ENCODE data around the gene CNDP2.

Gene CNDP2

GRCh38 chr18:74495581-74496507 is at the start of gene CNDP2:
Gene CNDP2, plus strand, starts transcription at chr18:74496363. Its CDS starts 3,611 bp downstream, at chr18:74499974.
- peak; percentile 97 to 98 for DNase-seq

- DNase-seq = no peak
Measured at GRCh38 chr18:74446631-74447403, 49.3 kb upstream of the CNDP2 start.

- DNase-seq = no peak
Measured at GRCh38 chr18:74447404-74448152, 48.6 kb upstream of the CNDP2 start.

GRCh38 chr18:74450626-74451025 is 45.5 kb upstream of the CNDP2 start:
- no peak for DNase-seq

- DNase-seq = no peak
Measured at GRCh38 chr18:74451148-74451547, 45.0 kb upstream of the CNDP2 start.

- DNase-seq = no peak
Measured at GRCh38 chr18:74453016-74453566, 43.1 kb upstream of the CNDP2 start.

GRCh38 chr18:74453642-74454198 is 42.4 kb upstream of the CNDP2 start:
- no peak for DNase-seq

- no peak for DNase-seq
Measured at GRCh38 chr18:74454279-74454751, 41.8 kb upstream of the CNDP2 start.

GRCh38 chr18:74455386-74455785 is 40.8 kb upstream of the CNDP2 start:
- no peak for DNase-seq

GRCh38 chr18:74456017-74456348 is 40.2 kb upstream of the CNDP2 start:
- DNase-seq = no peak

- no peak for DNase-seq
Measured at GRCh38 chr18:74456349-74457042, 39.7 kb upstream of the CNDP2 start.

GRCh38 chr18:74457043-74457724 is 39.0 kb upstream of the CNDP2 start, which contains the start of gene DIPK1C:
Gene DIPK1C, minus strand, starts transcription at chr18:74457308. Its CDS starts 49 bp downstream, at chr18:74457259.
- DNase-seq = no peak

- no peak for DNase-seq
Measured at GRCh38 chr18:74457725-74458421, 38.3 kb upstream of the CNDP2 start.

GRCh38 chr18:74459889-74460288 is 36.3 kb upstream of the CNDP2 start:
- no peak for DNase-seq

GRCh38 chr18:74460825-74461224 is 35.3 kb upstream of the CNDP2 start:
- DNase-seq = no peak

GRCh38 chr18:74463254-74463653 is 32.9 kb upstream of the CNDP2 start:
- no peak for DNase-seq

GRCh38 chr18:74463983-74464382 is 32.2 kb upstream of the CNDP2 start:
- no peak for DNase-seq

- no peak for DNase-seq
Measured at GRCh38 chr18:74465775-74466174, 30.4 kb upstream of the CNDP2 start.

- DNase-seq = peak in 1 of 2 experiments; percentile 23
Measured at GRCh38 chr18:74468547-74469061, 27.6 kb upstream of the CNDP2 start.

GRCh38 chr18:74472312-74472711 is 23.9 kb upstream of the CNDP2 start:
- no peak for DNase-seq

All from SW 1271 (cell line).